ENCODE results near the gene AMY2B. TPM values are rescaled to one million over a fixed set of nuclear protein-coding genes. Genes with fewer than 3 reads are reported as not detected.

AMY2B gene
- total RNA-seq, 1 experiment from 2014 or later = 9.4 TPM

Other genes starting within 250 kb of the AMY2B start
- gene RNPC3, start 45.9 kb upstream of the AMY2B start, total RNA-seq (2022) = 15.7 and 21.0 TPM in 2 replicates
- gene AMY2A, start 45.8 kb downstream of the AMY2B start, total RNA-seq (2022) = not detected in 2 replicates
- not detected in 2 replicates for gene AMY1A, start 84.2 kb downstream of the AMY2B start, total RNA-seq (2022)
- gene AMY1B, start 124.6 kb downstream of the AMY2B start, total RNA-seq (2022) = not detected in 2 replicates
- not detected in 2 replicates for gene AMY1C, start 178.3 kb downstream of the AMY2B start, total RNA-seq (2022)